Lower leg skin (tissue), 3 donors: ENCODE data around the gene MIER2.

Source experiments
- CTCF ChIP-seq, 3 donors: fragments of 450-650 bp; IDR thresholded peaks; one replicate each; pipeline ENCODE4 v1.5.1; 2016; ENCODE audit warnings: antibody characterized with exemption in 3 of 3, mild to moderate bottlenecking in 3 of 3, moderate library complexity in 2 of 3
- POLR2A ChIP-seq, 2 donors: fragments of 450-650 bp; IDR thresholded peaks; one replicate each; pipeline ENCODE4 v1.6.1; 2016 to 2017; ENCODE audit warnings: antibody characterized with exemption in 2 of 2, mild to moderate bottlenecking in 1 of 2, moderate library complexity in 1 of 2

GRCh38 chr19:279231-279630, 65.4 kb downstream of the MIER2 start:
- TF ChIP-seq CTCF (IDR thresholded peaks at IDR 0.05) (no peak), POLR2A (IDR thresholded peaks at IDR 0.05) (no peak)
